Right lobe of liver (tissue), 4 donors: ENCODE data around the gene SDHC.

ENCODE experiments used
- POLR2A ChIP-seq: fragments of 450-650 bp; IDR thresholded peaks from one replicate; pipeline ENCODE4 v1.6.1; 2017; ENCODE audit warnings: antibody characterized with exemption, mild to moderate bottlenecking
- TF ChIP-seq, protein P1 (sequence below), 4 donors: fragments of 200-600 bp in 3 of 4; fragments of 450-650 bp in 1 of 4; IDR thresholded peaks; one replicate each; pipeline versions ENCODE4 v1.5.1 to v1.8.0; 2016 to 2022; ENCODE audit warnings: antibody characterized with exemption in 4 of 4, mild to moderate bottlenecking in 2 of 4
- donor health status: DM: no; HTN: no; CAD: no.
- donor health status: DM: no; HTN: no; CAD: no.
- donor health status: DM: no; HTN: yes; CAD: no.

DNA sequence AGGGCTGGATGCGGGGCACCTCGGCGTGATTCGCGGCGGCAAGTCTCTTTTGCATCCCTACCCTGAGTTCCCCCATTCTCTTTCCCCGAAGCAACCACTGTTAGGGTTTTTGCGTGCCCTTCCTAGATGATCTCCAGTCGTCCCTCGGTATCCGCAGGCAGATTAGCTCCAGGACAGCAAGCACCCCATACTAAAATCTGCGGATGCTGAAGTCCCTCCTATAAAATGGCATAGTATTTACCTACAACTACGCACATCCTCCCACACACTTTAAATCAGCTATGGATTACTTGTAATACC is 76.3 kb downstream of the SDHC start:
- TF ChIP-seq, protein P1, sequence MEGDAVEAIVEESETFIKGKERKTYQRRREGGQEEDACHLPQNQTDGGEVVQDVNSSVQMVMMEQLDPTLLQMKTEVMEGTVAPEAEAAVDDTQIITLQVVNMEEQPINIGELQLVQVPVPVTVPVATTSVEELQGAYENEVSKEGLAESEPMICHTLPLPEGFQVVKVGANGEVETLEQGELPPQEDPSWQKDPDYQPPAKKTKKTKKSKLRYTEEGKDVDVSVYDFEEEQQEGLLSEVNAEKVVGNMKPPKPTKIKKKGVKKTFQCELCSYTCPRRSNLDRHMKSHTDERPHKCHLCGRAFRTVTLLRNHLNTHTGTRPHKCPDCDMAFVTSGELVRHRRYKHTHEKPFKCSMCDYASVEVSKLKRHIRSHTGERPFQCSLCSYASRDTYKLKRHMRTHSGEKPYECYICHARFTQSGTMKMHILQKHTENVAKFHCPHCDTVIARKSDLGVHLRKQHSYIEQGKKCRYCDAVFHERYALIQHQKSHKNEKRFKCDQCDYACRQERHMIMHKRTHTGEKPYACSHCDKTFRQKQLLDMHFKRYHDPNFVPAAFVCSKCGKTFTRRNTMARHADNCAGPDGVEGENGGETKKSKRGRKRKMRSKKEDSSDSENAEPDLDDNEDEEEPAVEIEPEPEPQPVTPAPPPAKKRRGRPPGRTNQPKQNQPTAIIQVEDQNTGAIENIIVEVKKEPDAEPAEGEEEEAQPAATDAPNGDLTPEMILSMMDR (IDR thresholded peaks at IDR 0.05) = no peak
- TF ChIP-seq POLR2A = no peak
